Measurements from ENCODE around the gene PLCXD1.
A peak's percentile ranks its signal among the peaks of the same experiment; 100 is the strongest.
"Not testable (repeated sequence)": the region's sequence is repeated elsewhere in the genome, so short reads cannot be mapped to it uniquely, and the experiment has no call there.

The PLCXD1 gene

GRCh38 chrX:317424-318067, 36.4 kb downstream of the PLCXD1 start:
- DNase-seq (ENCODE audit: low read depth) = no peak

- peak; percentile 98 for DNase-seq (ENCODE audit: low read depth)
Measured at GRCh38 chrX:318068-318738, 37.0 kb downstream of the PLCXD1 start.

- peak; percentile 99 for DNase-seq (ENCODE audit: low read depth)
Measured at GRCh38 chrX:318739-319578, 37.8 kb downstream of the PLCXD1 start, which contains the start of gene GTPBP6. GTPBP6 (minus strand) TSS chrX:318796; CDS start chrX:318787, 9 bp downstream.

- no peak for DNase-seq (ENCODE audit: low read depth)
Measured at GRCh38 chrX:319579-320125, 38.5 kb downstream of the PLCXD1 start.

GRCh38 chrX:320126-320783, 39.1 kb downstream of the PLCXD1 start:
- no peak for DNase-seq (ENCODE audit: low read depth)

- peak; percentile 11 for DNase-seq (ENCODE audit: low read depth)
Measured at GRCh38 chrX:323721-324628, 42.8 kb downstream of the PLCXD1 start.

- DNase-seq (ENCODE audit: low read depth) = not testable (repeated sequence)
Measured at GRCh38 chrX:324664-325063, 43.5 kb downstream of the PLCXD1 start.

- no peak for DNase-seq (ENCODE audit: low read depth)
Measured at GRCh38 chrX:327660-328126, 46.5 kb downstream of the PLCXD1 start.

- DNase-seq (ENCODE audit: low read depth) = no peak
Measured at GRCh38 chrX:329291-329910, 48.2 kb downstream of the PLCXD1 start.

GRCh38 chrX:330141-330725, 49.1 kb downstream of the PLCXD1 start:
- not testable (repeated sequence) for DNase-seq (ENCODE audit: low read depth)

GRCh38 chrX:330726-331150, 49.6 kb downstream of the PLCXD1 start:
- DNase-seq (ENCODE audit: low read depth) = no peak

- peak; percentile 27 for DNase-seq (ENCODE audit: low read depth)
Measured at GRCh38 chrX:331151-331824, 50.1 kb downstream of the PLCXD1 start.

GRCh38 chrX:331825-332495, 50.8 kb downstream of the PLCXD1 start:
- no peak for DNase-seq (ENCODE audit: low read depth)

- DNase-seq (ENCODE audit: low read depth) = no peak
Measured at GRCh38 chrX:332496-332860, 51.3 kb downstream of the PLCXD1 start.

GRCh38 chrX:332916-333610, 51.9 kb downstream of the PLCXD1 start:
- no peak for DNase-seq (ENCODE audit: low read depth)

- DNase-seq (ENCODE audit: low read depth) = no peak
Measured at GRCh38 chrX:333611-334311, 52.6 kb downstream of the PLCXD1 start.

GRCh38 chrX:334331-334891, 53.2 kb downstream of the PLCXD1 start:
- DNase-seq (ENCODE audit: low read depth) = no peak

Measured in stromal cell of bone marrow (primary cell).